Measurements from ENCODE around the gene UPK3A. TPM values are rescaled to one million over a fixed set of nuclear protein-coding genes. Genes with fewer than 3 reads are reported as not detected.
"Not testable (repeated sequence)": the region's sequence is repeated elsewhere in the genome, so short reads cannot be mapped to it uniquely, and the experiment has no call there.

UPK3A gene
- total RNA-seq, 1 donor from 2014 or later: 0.25 TPM

GRCh38 chr22:45318558-45319323 lies 34.0 kb downstream of the UPK3A start:
- intact Hi-C loops (cut with micrococcal nuclease): no loop called here
- ATAC-seq (no peak), DNase-seq (no peak)

GRCh38 chr22:45319324-45319685 lies 34.6 kb downstream of the UPK3A start:
- DNase-seq (peak; percentile 64), ATAC-seq (peak; percentile 63)
- intact Hi-C loops (cut with micrococcal nuclease): no loop called here

- intact Hi-C loops (cut with micrococcal nuclease): no loop called here
- DNase-seq: no peak
Observed at GRCh38 chr22:45320357-45320976, 35.7 kb downstream of the UPK3A start.

DNA sequence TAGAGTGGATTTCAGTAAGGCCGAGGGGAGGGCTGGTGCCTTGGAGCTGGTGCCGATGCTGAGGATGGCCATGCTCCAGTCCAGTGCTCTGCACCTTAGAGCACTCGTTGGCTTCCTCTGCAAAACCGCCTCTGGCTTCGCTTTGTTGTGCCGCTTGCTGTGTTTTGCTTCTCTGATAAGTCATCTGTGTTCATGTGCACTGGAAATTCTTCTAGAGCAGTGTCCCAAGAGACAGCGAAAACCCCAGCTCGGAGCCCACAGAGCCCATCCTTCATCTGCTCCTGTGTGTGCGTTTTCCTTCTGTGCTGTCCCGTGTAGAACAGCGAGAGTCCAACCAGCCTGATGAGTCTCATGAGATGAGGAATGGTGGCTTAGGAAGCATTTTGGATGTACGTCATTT lies 37.1 kb downstream of the UPK3A start:
- ATAC-seq (no peak), DNase-seq (no peak)
- intact Hi-C loops (cut with micrococcal nuclease): no loop called here

More at GRCh38 chr22:45320357-45320976, 35.7 kb downstream of the UPK3A start:
- no peak for ATAC-seq

DNA sequence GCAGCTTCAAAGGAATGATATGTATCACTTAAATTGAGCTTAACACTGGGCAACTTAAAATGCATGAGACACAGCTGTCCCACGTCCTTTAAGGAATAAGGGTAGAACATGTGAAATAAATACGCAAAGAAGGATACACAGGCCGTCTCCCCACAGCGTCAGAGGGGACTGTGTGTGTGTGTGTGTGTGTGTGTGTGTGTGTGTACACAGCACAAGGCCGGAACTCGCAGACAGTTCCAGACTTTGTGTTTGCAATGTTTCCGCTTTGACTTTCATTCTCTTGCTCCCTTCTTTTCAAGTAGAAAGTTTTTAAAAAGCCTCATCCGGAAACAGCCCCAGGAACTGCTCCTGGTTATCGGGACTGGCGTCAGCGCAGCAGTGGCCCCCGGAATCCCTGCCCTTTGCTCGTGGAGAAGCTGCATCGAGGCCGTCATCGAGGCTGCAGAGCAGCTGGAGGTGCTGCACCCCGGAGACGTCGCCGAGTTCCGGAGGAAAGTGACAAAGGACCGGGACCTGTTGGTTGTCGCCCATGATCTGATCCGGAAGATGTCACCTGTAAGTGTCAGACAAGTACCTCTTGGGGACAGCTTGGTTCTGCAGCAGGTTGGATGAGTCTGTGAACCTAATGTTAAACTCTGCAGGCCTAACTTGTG lies 38.2 kb downstream of the UPK3A start:
- intact Hi-C loops (cut with micrococcal nuclease): no loop called here
- no peak for DNase-seq
- ATAC-seq: no peak

DNA sequence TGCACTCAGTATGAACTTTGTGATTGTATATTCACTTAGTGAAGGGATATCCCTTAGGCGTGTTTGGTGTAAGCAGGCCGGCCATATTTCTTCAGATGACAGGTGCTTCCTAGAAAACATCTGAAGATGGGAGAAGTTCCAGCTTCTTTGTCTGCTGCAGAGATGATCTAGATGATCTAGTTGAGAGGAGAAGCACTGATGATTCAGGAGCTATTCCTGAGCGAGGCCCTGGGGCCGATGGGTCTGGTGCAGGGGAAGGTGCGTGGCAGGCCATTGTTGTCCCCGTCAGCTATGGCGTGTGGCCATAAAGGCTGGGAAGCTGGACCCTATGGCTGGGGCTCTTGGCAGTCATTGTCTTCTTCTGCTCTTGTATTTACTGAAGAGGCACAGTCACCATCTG lies 38.9 kb downstream of the UPK3A start:
- intact Hi-C loops (cut with micrococcal nuclease): no loop called here

DNA sequence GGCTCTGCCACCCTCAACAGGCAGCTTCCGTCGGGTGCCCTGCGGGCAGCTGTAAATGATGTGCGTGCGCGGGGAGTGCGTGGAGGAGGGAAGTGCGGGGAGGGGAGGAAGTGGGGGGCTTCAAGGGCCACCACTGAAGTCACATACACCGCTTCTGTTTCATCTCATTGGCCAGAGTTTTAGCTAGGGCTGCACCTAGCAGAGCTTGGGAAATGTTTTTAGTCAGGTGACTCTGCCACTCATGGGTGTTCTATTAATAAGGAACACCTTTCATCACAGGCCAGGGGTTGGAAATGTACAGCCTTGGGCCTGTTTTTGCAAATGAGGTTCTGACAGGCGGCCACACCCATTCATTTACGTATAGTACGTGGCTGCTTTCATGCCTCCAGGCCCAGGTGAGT lies 39.6 kb downstream of the UPK3A start:
- intact Hi-C loops (cut with micrococcal nuclease): no loop called here
- ATAC-seq (peak; percentile 74), DNase-seq (no peak)

More for the DNA sequence above, 38.9 kb downstream of the UPK3A start:
- ATAC-seq: no peak
- no peak for DNase-seq

DNA sequence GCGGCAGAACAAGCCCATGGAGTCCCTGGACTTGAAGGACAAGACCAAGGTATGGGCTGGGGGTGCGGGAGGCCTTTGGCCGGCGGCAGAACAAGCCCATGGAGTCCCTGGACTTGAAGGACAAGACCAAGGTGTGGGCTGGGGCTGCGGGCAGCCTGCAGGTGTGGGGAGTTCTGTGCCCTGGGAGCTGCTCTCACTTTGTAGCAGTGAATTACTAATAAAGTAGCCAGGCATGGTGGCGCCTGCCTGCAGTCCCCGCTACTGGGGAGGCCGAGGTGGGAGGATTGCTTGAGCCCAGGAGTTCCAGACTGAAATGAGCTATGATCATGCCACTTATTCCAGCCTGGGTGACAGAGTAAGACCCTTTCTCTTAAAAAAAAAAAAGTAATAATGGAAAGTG lies 43.5 kb downstream of the UPK3A start:
- DNase-seq; intact Hi-C loops (cut with micrococcal nuclease); ATAC-seq: not testable (repeated sequence)

- ATAC-seq (peak; percentile 4), DNase-seq (no peak)
- intact Hi-C loops (cut with micrococcal nuclease): no loop called here
Observed at GRCh38 chr22:45328822-45329529, 44.2 kb downstream of the UPK3A start.

DNA sequence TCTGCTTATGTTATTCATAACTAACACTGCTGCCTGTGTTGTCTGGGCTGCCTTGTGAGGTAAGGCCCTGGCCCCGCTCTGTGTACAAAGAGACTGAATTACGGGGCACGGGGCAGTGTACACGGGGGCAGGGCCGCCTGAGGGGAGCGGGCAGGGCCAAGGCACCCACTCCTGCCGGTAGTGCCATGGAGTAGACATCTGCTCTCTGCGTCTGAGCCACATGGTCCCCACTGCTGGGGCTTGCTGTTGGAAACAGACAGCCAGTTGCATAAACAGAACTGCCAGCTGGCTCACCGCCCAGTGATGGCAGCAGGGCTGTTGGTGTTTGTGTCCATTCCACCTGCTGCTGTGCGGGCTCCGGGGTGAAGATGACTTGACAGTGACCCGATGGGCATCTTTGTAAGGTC lies 44.8 kb downstream of the UPK3A start:
- ATAC-seq: peak; percentile 83
- peak; percentile 92 for DNase-seq
- intact Hi-C loops (cut with micrococcal nuclease): no loop called here

GRCh38 chr22:45330548-45330947 lies 45.8 kb downstream of the UPK3A start:
- ATAC-seq (no peak), DNase-seq (no peak)

DNA sequence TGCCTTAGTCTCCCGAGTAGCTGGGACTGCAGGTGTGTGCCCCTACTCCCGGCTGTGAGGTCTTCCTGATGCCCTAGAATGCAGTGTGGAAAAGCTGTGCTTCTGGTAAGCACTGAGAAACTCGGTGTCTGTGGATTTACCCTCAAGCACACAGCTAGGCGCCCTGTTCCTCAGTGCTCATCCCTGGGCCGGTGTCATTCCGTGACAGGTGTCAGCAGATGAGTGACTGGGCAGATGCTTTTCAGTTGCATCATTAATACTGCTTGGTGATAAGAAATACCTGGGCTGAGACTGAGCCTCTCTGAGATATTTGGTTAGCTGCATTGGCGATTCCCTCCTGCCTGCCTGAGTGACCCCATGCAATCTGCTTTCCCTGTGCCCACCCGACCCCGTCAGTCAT lies 46.7 kb downstream of the UPK3A start:
- DNase-seq: no peak
- ATAC-seq: no peak
- intact Hi-C loops (cut with micrococcal nuclease): no loop called here

More at GRCh38 chr22:45330548-45330947, 45.8 kb downstream of the UPK3A start:
- intact Hi-C loops (cut with micrococcal nuclease): no loop called here

DNA sequence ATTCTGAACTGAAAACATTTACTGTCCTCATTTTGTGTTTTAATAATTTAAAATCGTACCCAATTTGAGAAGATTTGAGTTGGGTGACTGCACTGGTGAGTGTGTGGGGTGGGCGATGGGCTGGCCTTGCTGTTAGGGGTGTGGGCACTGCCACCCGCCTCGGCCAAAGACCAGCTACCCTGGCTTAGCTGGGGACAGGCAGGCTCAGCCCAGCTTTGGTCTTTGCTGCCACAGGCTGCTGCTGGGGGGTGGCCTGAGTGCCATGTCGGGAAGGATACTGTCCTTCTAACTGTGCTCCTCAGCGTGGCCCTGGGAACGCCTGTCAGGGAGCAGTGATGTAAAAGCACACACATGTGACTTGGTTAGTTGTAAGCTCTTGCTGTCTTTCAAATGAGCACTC lies 47.3 kb downstream of the UPK3A start:
- DNase-seq: no peak
- intact Hi-C loops (cut with micrococcal nuclease): no loop called here
- no peak for ATAC-seq

GRCh38 chr22:45334068-45334467 lies 49.3 kb downstream of the UPK3A start:
- ATAC-seq (no peak), DNase-seq (no peak)
- intact Hi-C loops (cut with micrococcal nuclease): no loop called here

- no peak for ATAC-seq
- intact Hi-C loops (cut with micrococcal nuclease): no loop called here
- no peak for DNase-seq
Observed at GRCh38 chr22:45334528-45334927, 49.8 kb downstream of the UPK3A start.

GRCh38 chr22:45335021-45335818 lies 50.5 kb downstream of the UPK3A start:
- DNase-seq (peak; percentile 90), ATAC-seq (peak; percentile 91)
- intact Hi-C loops (cut with micrococcal nuclease): no loop called here

DNA sequence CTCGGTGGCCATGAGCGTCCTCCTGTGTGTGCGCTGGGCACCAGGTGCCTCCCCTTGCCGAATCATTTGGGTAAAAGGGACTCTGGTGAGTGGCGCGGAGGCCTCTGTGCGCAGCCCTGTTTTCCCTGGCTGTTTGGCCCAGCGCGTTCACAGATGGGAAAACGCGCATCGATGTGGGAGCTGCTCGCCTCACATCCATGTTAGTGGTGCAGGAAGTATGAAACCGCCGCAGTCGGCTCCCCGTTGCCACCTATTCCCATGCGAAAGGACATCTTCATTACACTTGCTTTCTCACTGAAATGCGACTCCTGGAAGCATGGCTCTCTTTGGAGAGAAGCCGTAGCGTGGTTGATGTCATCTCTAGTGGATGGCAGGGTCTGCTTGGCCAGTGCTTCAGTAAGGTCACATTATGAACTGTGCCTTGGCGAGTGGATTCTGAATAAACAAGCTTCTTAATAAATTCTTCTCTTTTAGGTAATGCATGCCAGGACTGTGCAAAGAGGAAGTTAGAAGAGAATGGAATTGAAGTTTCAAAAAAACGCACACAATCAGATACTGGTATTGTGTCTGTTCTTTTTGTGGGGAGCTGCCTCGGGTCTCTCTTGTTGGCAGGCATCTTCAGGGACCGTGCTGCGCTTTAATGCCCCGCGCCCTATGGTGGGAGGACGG lies 51.2 kb downstream of the UPK3A start:
- intact Hi-C loops (cut with micrococcal nuclease): no loop called here
- DNase-seq (no peak), ATAC-seq (no peak)

DNA sequence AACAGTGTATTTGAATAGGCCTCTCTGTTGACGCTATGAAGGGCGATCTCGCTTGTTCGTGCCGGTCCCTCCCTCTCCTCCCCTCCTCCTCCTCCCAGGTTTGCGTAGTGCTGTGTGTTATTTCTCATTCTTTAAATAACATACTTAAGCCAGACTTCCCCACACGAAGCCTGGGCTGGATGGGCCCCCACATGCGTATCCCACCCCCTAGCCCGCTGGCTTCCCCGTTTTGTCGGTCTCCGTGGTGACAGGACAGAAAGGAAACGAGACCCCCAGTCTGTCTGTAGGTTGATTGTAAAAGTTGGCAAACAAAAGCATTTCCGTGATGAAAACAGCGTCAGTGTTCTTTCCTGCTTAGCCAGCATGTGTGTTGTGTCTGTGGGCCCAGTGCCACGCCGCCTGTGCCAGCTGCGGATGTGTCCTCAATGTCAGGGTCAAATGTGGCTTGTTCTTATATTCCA lies 52.3 kb downstream of the UPK3A start:
- peak; percentile 47 for ATAC-seq
- peak; percentile 92 for DNase-seq
- intact Hi-C loops (cut with micrococcal nuclease): no loop called here

Measured in left ventricle myocardium superior (tissue), 1 donor.